ENCODE data around the gene LPCAT1. TPM values are rescaled to one million over a fixed set of nuclear protein-coding genes. Genes with fewer than 3 reads are reported as not detected.

The LPCAT1 gene
- total RNA-seq, 1 donor from 2014 or later: 41.9 TPM

- Mint-ChIP-seq H3K36me3 (ENCODE audit: low read depth, unreplicated experiment) (peaks cover 8% of the 10 kb centered on the region), H3K27me3 (ENCODE audit: low read depth, unreplicated experiment) (no peaks in the 10 kb centered on the region), H3K4me3 (ENCODE audit: unreplicated experiment) (no peak overlapping the region), H3K27ac (ENCODE audit: unreplicated experiment) (no peak overlapping the region), H3K9me3 (ENCODE audit: unreplicated experiment) (no peaks in the 10 kb centered on the region), H3K4me1 (ENCODE audit: low read depth, unreplicated experiment) (no peaks in the 10 kb centered on the region)
- no peak overlapping the region for H3K27ac ChIP-seq (ENCODE audit: low read depth, low read length)
- no peaks in the 10 kb centered on the region for H3K4me1 ChIP-seq (ENCODE audit: insufficient read depth, low read length)
- H4K20me1 ChIP-seq (ENCODE audit: insufficient read depth, low read length): peaks cover 95% of the 10 kb centered on the region
- no peak overlapping the region for H2AFZ ChIP-seq (ENCODE audit: low read depth, low read length)
- TF ChIP-seq EZH2 (IDR thresholded peaks at IDR 0.05; ENCODE audit: insufficient read depth, low read length) (no peak), CTCF (IDR thresholded peaks at IDR 0.05; ENCODE audit: insufficient read depth, low read depth, low read length) (no peak)
- peaks cover 55% of the 10 kb centered on the region for H3K79me2 ChIP-seq (ENCODE audit: insufficient read depth, low read length)
- no peaks in the 10 kb centered on the region for H3K27me3 ChIP-seq (ENCODE audit: insufficient read depth, low read length)
- peaks cover 9% of the 10 kb centered on the region for H3K36me3 ChIP-seq (ENCODE audit: insufficient read depth, low read length)
- H3K4me2 ChIP-seq (ENCODE audit: low read length): no peak overlapping the region
- H3K9ac ChIP-seq (ENCODE audit: low read length): no peak overlapping the region
- DNase-seq (ENCODE audit: low read depth) (no peak), FAIRE-seq (no peak)
- no peaks in the 10 kb centered on the region for H3K9me3 ChIP-seq (ENCODE audit: insufficient read depth, low read depth, low read length)
- H3K4me3 ChIP-seq (ENCODE audit: insufficient read depth, low read depth, low read length): no peak overlapping the region
Measured at GRCh38 chr5:1498623-1499416, 24.9 kb downstream of the LPCAT1 start.

GRCh38 chr5:1497795-1498622, 25.8 kb downstream of the LPCAT1 start:
- no peaks in the 10 kb centered on the region for H3K4me1 Mint-ChIP-seq (ENCODE audit: low read depth, unreplicated experiment)
- Histone ChIP-seq H2AFZ (ENCODE audit: low read depth, low read length) (no peak overlapping the region), H3K4me2 (ENCODE audit: low read length) (no peak overlapping the region), H3K9me3 (ENCODE audit: insufficient read depth, low read depth, low read length) (no peaks in the 10 kb centered on the region), H3K4me3 (ENCODE audit: insufficient read depth, low read depth, low read length) (no peak overlapping the region), H4K20me1 (ENCODE audit: insufficient read depth, low read length) (peaks cover 95% of the 10 kb centered on the region), H3K4me1 (ENCODE audit: insufficient read depth, low read length) (no peaks in the 10 kb centered on the region), H3K79me2 (ENCODE audit: insufficient read depth, low read length) (peaks cover 47% of the 10 kb centered on the region), H3K27me3 (ENCODE audit: insufficient read depth, low read length) (no peaks in the 10 kb centered on the region), H3K9ac (ENCODE audit: low read length) (no peak overlapping the region), H3K27ac (ENCODE audit: low read depth, low read length) (no peak overlapping the region), H3K36me3 (ENCODE audit: insufficient read depth, low read length) (peaks cover 9% of the 10 kb centered on the region)
- no peak for DNase-seq (ENCODE audit: low read depth)
- no peaks in the 10 kb centered on the region for H3K9me3 Mint-ChIP-seq (ENCODE audit: unreplicated experiment)
- H3K4me3 Mint-ChIP-seq (ENCODE audit: unreplicated experiment): no peak overlapping the region
- H3K27ac Mint-ChIP-seq (ENCODE audit: unreplicated experiment): no peak overlapping the region
- H3K27me3 Mint-ChIP-seq (ENCODE audit: low read depth, unreplicated experiment): no peaks in the 10 kb centered on the region
- H3K36me3 Mint-ChIP-seq (ENCODE audit: low read depth, unreplicated experiment): peaks cover 12% of the 10 kb centered on the region
- no peak for FAIRE-seq
- TF ChIP-seq EZH2 (IDR thresholded peaks at IDR 0.05; ENCODE audit: insufficient read depth, low read length): no peak

- Histone ChIP-seq H3K79me2 (ENCODE audit: insufficient read depth, low read length) (peaks cover 40% of the 10 kb centered on the region), H3K36me3 (ENCODE audit: insufficient read depth, low read length) (peaks cover 9% of the 10 kb centered on the region)
Measured at GRCh38 chr5:1497242-1497777, 26.4 kb downstream of the LPCAT1 start.

More at GRCh38 chr5:1497242-1497777, 26.4 kb downstream of the LPCAT1 start:
- TF ChIP-seq CTCF (IDR thresholded peaks at IDR 0.05; ENCODE audit: insufficient read depth, low read depth, low read length): no peak
- no peak for TF ChIP-seq EZH2 (IDR thresholded peaks at IDR 0.05; ENCODE audit: insufficient read depth, low read length)
- Mint-ChIP-seq H3K27ac (ENCODE audit: unreplicated experiment) (no peak overlapping the region), H3K4me1 (ENCODE audit: low read depth, unreplicated experiment) (no peaks in the 10 kb centered on the region), H3K36me3 (ENCODE audit: low read depth, unreplicated experiment) (peaks cover 14% of the 10 kb centered on the region), H3K9me3 (ENCODE audit: unreplicated experiment) (no peaks in the 10 kb centered on the region), H3K27me3 (ENCODE audit: low read depth, unreplicated experiment) (no peaks in the 10 kb centered on the region), H3K4me3 (ENCODE audit: unreplicated experiment) (no peak overlapping the region)
- H3K4me2 ChIP-seq (ENCODE audit: low read length): no peak overlapping the region
- FAIRE-seq (no peak), DNase-seq (ENCODE audit: low read depth) (no peak)
- peaks cover 95% of the 10 kb centered on the region for H4K20me1 ChIP-seq (ENCODE audit: insufficient read depth, low read length)
- no peak overlapping the region for H3K4me3 ChIP-seq (ENCODE audit: insufficient read depth, low read depth, low read length)
- H3K9me3 ChIP-seq (ENCODE audit: insufficient read depth, low read depth, low read length): no peaks in the 10 kb centered on the region
- no peaks in the 10 kb centered on the region for H3K4me1 ChIP-seq (ENCODE audit: insufficient read depth, low read length)
- no peak overlapping the region for H3K9ac ChIP-seq (ENCODE audit: low read length)
- no peak overlapping the region for H3K27ac ChIP-seq (ENCODE audit: low read depth, low read length)
- no peaks in the 10 kb centered on the region for H3K27me3 ChIP-seq (ENCODE audit: insufficient read depth, low read length)
- H2AFZ ChIP-seq (ENCODE audit: low read depth, low read length): no peak overlapping the region
